Smooth muscle cell (in vitro differentiated cells): ENCODE data around the gene ZNF358. TPM values are rescaled to one million over a fixed set of nuclear protein-coding genes. Genes with fewer than 3 reads are reported as not detected.

Experiments used
- DNase-seq: peaks from one replicate; lab custom pipeline; 2025; ENCODE audit not compliant: unreplicated experiment; lab: John Stamatoyannopoulos, UW
- H2AFZ ChIP-seq: fragments of 200-600 bp; sonication (generic); 2 replicates; pipeline ENCODE4 v1.6.0; 2016; ENCODE audit warnings: antibody characterized with exemption, low read depth, mild to moderate bottlenecking
- H3F3A ChIP-seq: fragments of 200-600 bp; sonication (generic); 2 replicates; pipeline ENCODE4 v1.6.0; 2017; ENCODE audit warnings: antibody characterized with exemption, low read depth
- H3K27ac ChIP-seq: fragments of 200-600 bp; sonication (generic); 2 replicates; pipeline ENCODE4 v1.5.1; 2016; ENCODE audit warnings: low read depth, mild to moderate bottlenecking
- H3K27me3 ChIP-seq: fragments of 200-600 bp; sonication (generic); 2 replicates; pipeline ENCODE4 v1.6.1; 2016; ENCODE audit warnings: low read depth, mild to moderate bottlenecking
- H3K36me3 ChIP-seq: fragments of 200-600 bp; sonication (generic); 2 replicates; pipeline ENCODE4 v1.5.1; 2016; ENCODE audit warnings: low read depth
- H3K4me1 ChIP-seq: fragments of 200-600 bp; sonication (generic); 2 replicates; pipeline ENCODE4 v1.5.1; 2016; ENCODE audit warnings: low read depth
- H3K4me2 ChIP-seq: fragments of 200-600 bp; sonication (generic); 2 replicates; pipeline ENCODE4 v1.6.0; 2016; ENCODE audit warnings: mild to moderate bottlenecking
- H3K4me3 ChIP-seq: fragments of 200-600 bp; sonication (generic); 2 replicates; pipeline ENCODE4 v1.5.1; 2016; ENCODE audit warnings: mild to moderate bottlenecking
- H3K79me2 ChIP-seq: fragments of 200-600 bp; sonication (generic); 2 replicates; pipeline ENCODE4 v1.6.0; 2016; ENCODE audit warnings: low read depth, mild to moderate bottlenecking
- H3K9ac ChIP-seq: fragments of 200-600 bp; sonication (generic); 2 replicates; pipeline ENCODE4 v1.6.0; 2016; ENCODE audit warnings: low read depth
- H3K9me3 ChIP-seq: fragments of 200-600 bp; sonication (generic); replicated peaks from 2 replicates; pipeline ENCODE4 v1.5.1; 2016; ENCODE audit warnings: low read depth
- H4K20me1 ChIP-seq: fragments of 200-600 bp; sonication (generic); 2 replicates; pipeline ENCODE4 v1.6.0; 2016; ENCODE audit warnings: low read depth
- CTCF ChIP-seq: fragments of 200-600 bp; sonication (generic); IDR thresholded peaks from 2 replicates; pipeline ENCODE4 v1.5.1; 2017; ENCODE audit warnings: borderline replicate concordance, mild to moderate bottlenecking, antibody characterized with exemption; ENCODE audit not compliant: insufficient read depth, poor library complexity, severe bottlenecking
- WGBS: methylation state at CpG from one replicate; pipeline ENCODE4 v1.1.7; 2016; ENCODE audit warnings: low lambda C conversion rate; 5-methylcytosine and 5-hydroxymethylcytosine counted together
- polyA plus RNA-seq: library from polyadenylated mRNA; unstranded; fragments of >200 nt; fragmentation: Nextera tagmentation; extraction: Ambion mirVana; gene quantifications from 2 replicates; pipeline ENCODE4 v1.2.1, GENCODE V29; 2016
- total RNA-seq: library from RNA; depleted of rRNA; stranded (reverse); fragments of >200 nt; gene quantifications from 2 replicates; pipeline ENCODE4 v1.2.3, GENCODE V29; 2014

Gene ZNF358
- total and polyA plus RNA-seq, 2 experiments from 2014 or later: 40.8 to 67.2 TPM

GRCh38 chr19:7482584-7483439, 33.1 kb upstream of the ZNF358 start:
- no peak overlapping the region for H3K9ac ChIP-seq
- TF ChIP-seq CTCF: no peak
- no peaks in the 10 kb centered on the region for H3K9me3 ChIP-seq
- H3K4me3 ChIP-seq: no peak overlapping the region
- no peak for DNase-seq
- peaks cover 5% of the 10 kb centered on the region for H3K4me1 ChIP-seq
- no peaks in the 10 kb centered on the region for H3F3A ChIP-seq
- 65% methylated on average over 26 of the region's 37 CpGs for WGBS
- no peaks in the 10 kb centered on the region for H4K20me1 ChIP-seq
- H3K79me2 ChIP-seq: no peaks in the 10 kb centered on the region
- no peak overlapping the region for H2AFZ ChIP-seq
- no peaks in the 10 kb centered on the region for H3K36me3 ChIP-seq
- H3K27me3 ChIP-seq: no peaks in the 10 kb centered on the region
- no peak overlapping the region for H3K27ac ChIP-seq
- H3K4me2 ChIP-seq: peak overlapping the region; percentile 51

- H3F3A ChIP-seq: no peaks in the 10 kb centered on the region
- TF ChIP-seq CTCF: no peak
- no peak overlapping the region for H2AFZ ChIP-seq
- H3K36me3 ChIP-seq: no peaks in the 10 kb centered on the region
- H3K4me1 ChIP-seq: peaks cover 9% of the 10 kb centered on the region
- 75% methylated on average over 17 of the region's 17 CpGs for WGBS
- H3K4me2 ChIP-seq: no peak overlapping the region
- no peaks in the 10 kb centered on the region for H3K27me3 ChIP-seq
- no peak overlapping the region for H3K4me3 ChIP-seq
- no peak overlapping the region for H3K27ac ChIP-seq
- no peaks in the 10 kb centered on the region for H3K9me3 ChIP-seq
- no peaks in the 10 kb centered on the region for H3K79me2 ChIP-seq
- no peak overlapping the region for H3K9ac ChIP-seq
- no peak for DNase-seq
- H4K20me1 ChIP-seq: no peaks in the 10 kb centered on the region
These were observed 32.1 kb upstream of the ZNF358 start for GRCh38 chr19:7483720-7484201.

GRCh38 chr19:7486923-7487322, 29.0 kb upstream of the ZNF358 start:
- WGBS: 100% methylated on average over 2 of the region's 2 CpGs
- peaks cover 12% of the 10 kb centered on the region for H3K4me1 ChIP-seq
- no peak overlapping the region for H3K4me2 ChIP-seq
- H3K4me3 ChIP-seq: no peak overlapping the region
- no peak overlapping the region for H2AFZ ChIP-seq
- TF ChIP-seq CTCF: no peak
- H3K36me3 ChIP-seq: no peaks in the 10 kb centered on the region
- no peak overlapping the region for H3K9ac ChIP-seq
- H3K9me3 ChIP-seq: no peaks in the 10 kb centered on the region
- no peaks in the 10 kb centered on the region for H4K20me1 ChIP-seq
- no peak overlapping the region for H3K27ac ChIP-seq
- DNase-seq: no peak
- peaks cover 4% of the 10 kb centered on the region for H3F3A ChIP-seq
- no peaks in the 10 kb centered on the region for H3K79me2 ChIP-seq
- H3K27me3 ChIP-seq: no peaks in the 10 kb centered on the region
